GM12864 (cell line): ENCODE measurements around the gene EPB42.
"Not testable (repeated sequence)": the region's sequence is repeated elsewhere in the genome, so short reads cannot be mapped to it uniquely, and the experiment has no call there.

Experiments
- DNase-seq: peaks from one replicate; pipeline ENCODE4 v3.0.0-alpha.2; 2011; ENCODE audit warnings: low read depth
- H3K4me3 ChIP-seq: 2 replicates; pipeline ENCODE4 v1.5.1; 2011; ENCODE audit warnings: mild to moderate bottlenecking, low read depth, low read length, control low read depth
- TF ChIP-seq, protein P1 (sequence below): IDR thresholded peaks from 2 replicates; pipeline ENCODE4 v1.5.1; 2011; ENCODE audit warnings: low read depth, mild to moderate bottlenecking, moderate library complexity, low read length, control low read depth, inconsistent platforms; ENCODE audit errors: missing control alignments

The EPB42 gene

DNA sequence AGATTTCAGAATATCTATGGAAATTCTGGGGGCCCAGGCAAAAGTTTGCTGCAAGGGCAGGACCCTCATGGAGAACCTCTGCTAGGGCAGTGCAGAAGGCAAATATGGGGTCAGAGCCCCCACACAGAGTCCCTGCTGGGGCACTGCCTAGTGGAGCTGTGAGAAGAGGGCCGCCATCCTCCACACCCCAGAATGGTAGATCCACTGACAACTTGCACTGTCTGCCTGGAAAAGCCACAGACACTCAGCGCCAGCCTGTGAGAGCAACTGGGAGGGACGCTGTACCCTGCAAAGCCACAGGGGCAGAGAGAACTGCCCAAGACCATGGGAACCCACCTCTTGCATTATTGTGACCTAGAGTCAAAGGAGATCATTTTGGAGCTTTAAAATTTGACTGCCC, 21.8 kb downstream of the EPB42 start:
- no peak overlapping the region for H3K4me3 ChIP-seq
- TF ChIP-seq, protein P1, sequence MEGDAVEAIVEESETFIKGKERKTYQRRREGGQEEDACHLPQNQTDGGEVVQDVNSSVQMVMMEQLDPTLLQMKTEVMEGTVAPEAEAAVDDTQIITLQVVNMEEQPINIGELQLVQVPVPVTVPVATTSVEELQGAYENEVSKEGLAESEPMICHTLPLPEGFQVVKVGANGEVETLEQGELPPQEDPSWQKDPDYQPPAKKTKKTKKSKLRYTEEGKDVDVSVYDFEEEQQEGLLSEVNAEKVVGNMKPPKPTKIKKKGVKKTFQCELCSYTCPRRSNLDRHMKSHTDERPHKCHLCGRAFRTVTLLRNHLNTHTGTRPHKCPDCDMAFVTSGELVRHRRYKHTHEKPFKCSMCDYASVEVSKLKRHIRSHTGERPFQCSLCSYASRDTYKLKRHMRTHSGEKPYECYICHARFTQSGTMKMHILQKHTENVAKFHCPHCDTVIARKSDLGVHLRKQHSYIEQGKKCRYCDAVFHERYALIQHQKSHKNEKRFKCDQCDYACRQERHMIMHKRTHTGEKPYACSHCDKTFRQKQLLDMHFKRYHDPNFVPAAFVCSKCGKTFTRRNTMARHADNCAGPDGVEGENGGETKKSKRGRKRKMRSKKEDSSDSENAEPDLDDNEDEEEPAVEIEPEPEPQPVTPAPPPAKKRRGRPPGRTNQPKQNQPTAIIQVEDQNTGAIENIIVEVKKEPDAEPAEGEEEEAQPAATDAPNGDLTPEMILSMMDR, result no peak
- no peak for DNase-seq

DNA sequence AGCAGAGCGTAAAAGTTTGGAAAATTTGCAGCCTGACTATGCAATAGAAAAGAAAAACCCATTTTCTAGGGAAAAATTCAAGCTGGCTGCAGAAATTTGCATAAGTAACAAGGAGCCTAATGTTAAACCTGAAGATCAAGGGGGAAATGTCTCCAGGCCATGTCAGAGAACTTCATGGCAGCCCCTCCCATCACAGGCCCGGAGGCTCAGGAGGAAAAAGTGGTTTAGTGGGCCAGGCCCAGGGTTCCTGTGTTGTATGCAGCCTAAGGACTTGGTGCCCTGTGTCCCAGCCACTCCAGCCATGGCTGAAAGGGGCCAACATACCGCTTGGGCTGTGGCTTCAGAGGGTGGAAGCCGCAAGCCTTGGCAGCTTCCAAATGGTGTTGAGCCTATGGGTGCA, 22.3 kb downstream of the EPB42 start:
- not testable (repeated sequence) for DNase-seq, H3K4me3 ChIP-seq

DNA sequence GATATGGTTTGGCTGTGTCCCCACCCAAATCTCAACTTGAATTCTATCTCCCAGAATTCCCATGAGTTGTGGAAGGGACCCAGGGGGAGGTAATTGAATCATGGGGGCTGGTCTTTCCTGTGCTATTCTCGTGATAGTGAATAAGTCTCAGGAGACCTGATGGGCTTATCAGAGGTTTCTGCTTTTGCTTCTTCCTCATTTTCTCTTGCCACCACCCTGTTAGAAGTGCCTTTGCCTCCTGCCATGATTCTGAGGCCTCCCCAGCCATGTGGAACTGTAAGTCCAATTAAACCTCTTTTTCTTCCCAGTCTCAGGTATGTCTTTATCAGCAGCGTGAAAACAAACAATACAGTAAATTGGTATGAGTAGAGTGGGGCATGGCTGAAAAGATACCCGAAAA, 23.0 kb downstream of the EPB42 start:
- DNase-seq, H3K4me3 ChIP-seq: not testable (repeated sequence)

DNA sequence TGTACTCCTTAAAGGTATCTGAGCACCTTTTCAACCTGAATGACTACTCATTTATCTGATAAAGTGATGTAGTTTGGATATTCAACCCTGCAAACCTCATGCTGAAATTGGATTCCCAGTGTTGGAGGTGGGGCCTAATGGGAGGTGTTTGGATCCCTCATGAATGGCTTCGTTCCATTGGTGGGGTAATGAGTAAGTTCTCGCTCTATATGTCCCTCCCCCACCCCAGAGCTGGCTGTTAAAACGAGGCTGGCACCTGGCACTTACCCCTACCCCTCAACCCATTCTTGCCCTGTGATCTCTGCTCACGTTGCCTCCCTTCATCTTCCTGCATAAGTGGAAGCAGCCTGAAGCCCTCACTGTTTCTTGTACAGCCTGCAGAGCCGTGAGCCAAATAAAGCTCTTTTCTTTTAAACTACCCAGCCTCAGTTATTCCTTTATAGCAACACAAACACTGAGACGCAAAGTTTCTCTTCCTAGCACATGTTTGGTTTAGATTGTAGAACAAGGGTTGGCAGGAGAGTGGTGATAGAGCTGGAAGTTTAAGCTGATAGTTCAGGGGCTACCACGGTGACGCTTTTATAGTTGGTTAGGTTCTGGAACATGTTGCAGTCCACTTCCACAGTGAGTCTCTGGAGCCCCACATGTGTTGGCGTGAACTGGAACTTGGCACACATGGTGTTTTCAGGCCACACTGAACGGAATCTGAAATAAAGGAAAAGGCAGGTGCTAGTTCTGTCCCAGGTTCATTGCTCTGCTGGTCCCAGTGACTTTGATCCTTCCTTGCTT, 23.9 kb downstream of the EPB42 start:
- H3K4me3 ChIP-seq, result no peak overlapping the region
- no peak for DNase-seq
- TF ChIP-seq, protein P1, result no peak

DNA sequence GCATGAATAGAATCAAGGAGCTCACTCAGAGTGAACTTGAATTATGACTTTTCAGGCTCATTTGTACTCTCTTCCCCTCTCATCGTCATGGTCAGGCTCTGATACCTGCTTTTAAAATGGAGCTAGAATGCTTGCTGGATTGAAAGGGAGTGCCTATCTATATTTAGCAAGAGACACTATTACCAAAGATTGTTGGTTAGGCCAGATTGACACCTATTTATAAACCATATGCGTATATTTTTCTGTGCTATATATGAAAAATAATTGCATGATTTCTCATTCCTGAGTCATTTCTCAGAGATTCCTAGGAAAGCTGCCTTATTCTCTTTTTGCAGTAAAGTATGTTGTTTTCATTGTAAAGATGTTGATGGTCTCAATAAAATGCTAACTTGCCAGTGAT, 26.0 kb downstream of the EPB42 start:
- DNase-seq, result no peak
- TF ChIP-seq, protein P1, result no peak
- no peak overlapping the region for H3K4me3 ChIP-seq

DNA sequence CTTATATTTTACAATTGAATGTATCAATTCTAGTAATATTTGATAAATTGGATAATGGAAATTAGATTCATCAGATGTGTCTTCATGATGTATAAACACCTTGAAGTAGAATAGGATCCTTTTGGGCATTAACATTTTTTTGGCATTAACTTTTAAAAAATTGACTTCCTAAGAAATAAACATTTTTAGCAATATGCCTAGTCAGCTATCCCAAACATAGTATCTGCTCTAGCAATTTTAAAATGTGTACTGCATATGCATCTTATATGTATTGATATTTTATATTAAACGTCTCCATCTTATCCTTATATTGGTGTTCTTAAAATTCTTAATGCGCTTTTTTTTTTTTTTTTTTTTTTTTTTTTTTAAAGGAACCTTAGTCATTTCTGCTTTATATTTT, 27.1 kb downstream of the EPB42 start:
- TF ChIP-seq, protein P1, result no peak
- H3K4me3 ChIP-seq, result no peak overlapping the region

DNA sequence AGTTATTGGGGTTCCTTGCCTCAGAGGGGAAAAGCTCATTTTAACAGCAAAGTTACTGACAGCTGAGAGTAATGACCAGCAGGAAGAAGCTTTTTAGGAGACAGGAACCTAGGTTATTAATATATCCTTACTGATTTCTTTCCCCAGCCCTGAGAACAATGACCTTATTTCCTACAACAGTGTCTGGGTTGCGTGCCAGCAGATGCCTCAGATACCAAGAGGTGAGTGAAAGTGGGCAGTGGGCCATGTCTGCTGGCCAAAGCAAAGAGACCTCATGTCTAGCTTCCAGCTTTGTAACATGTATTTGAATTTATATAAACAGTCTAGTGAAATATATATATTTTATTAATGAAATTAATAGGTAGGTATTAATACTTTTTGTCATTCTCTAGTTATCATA, 30.6 kb downstream of the EPB42 start:
- TF ChIP-seq, protein P1, result no peak
- no peak for DNase-seq
- no peak overlapping the region for H3K4me3 ChIP-seq

More for the DNA sequence above, 27.1 kb downstream of the EPB42 start:
- DNase-seq, result no peak

DNA sequence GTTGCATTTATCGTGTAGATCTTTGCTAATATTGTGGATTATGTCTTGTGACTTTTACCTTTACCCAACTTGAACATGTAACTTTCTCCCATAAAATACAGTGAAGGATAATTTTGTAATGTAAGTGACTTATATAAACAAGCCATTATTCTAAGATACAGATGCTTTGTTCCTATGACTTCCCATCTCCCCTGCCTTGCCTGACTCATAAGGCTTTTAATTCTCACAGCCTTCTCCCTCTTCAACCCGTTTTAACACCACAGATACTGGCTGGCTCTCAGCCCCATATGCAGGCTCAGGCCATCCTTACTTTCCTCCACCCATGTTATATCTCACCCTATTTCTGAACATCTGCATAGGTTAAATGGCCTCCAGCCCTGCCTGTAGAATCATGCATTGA, 31.5 kb downstream of the EPB42 start:
- TF ChIP-seq, protein P1, result no peak
- H3K4me3 ChIP-seq, result no peak overlapping the region
- no peak for DNase-seq
